Measurements from ENCODE around the gene USO1. TPM values are rescaled to one million over a fixed set of nuclear protein-coding genes. Genes with fewer than 3 reads are reported as not detected.

Gene USO1, protein sequence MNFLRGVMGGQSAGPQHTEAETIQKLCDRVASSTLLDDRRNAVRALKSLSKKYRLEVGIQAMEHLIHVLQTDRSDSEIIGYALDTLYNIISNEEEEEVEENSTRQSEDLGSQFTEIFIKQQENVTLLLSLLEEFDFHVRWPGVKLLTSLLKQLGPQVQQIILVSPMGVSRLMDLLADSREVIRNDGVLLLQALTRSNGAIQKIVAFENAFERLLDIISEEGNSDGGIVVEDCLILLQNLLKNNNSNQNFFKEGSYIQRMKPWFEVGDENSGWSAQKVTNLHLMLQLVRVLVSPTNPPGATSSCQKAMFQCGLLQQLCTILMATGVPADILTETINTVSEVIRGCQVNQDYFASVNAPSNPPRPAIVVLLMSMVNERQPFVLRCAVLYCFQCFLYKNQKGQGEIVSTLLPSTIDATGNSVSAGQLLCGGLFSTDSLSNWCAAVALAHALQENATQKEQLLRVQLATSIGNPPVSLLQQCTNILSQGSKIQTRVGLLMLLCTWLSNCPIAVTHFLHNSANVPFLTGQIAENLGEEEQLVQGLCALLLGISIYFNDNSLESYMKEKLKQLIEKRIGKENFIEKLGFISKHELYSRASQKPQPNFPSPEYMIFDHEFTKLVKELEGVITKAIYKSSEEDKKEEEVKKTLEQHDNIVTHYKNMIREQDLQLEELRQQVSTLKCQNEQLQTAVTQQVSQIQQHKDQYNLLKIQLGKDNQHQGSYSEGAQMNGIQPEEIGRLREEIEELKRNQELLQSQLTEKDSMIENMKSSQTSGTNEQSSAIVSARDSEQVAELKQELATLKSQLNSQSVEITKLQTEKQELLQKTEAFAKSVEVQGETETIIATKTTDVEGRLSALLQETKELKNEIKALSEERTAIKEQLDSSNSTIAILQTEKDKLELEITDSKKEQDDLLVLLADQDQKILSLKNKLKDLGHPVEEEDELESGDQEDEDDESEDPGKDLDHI
- total RNA-seq (10 to 100 TPM; 48.6 to 49.4 TPM), polyA plus RNA-seq (10 to 100 TPM; 31.9 to 35.4 TPM)

DNA sequence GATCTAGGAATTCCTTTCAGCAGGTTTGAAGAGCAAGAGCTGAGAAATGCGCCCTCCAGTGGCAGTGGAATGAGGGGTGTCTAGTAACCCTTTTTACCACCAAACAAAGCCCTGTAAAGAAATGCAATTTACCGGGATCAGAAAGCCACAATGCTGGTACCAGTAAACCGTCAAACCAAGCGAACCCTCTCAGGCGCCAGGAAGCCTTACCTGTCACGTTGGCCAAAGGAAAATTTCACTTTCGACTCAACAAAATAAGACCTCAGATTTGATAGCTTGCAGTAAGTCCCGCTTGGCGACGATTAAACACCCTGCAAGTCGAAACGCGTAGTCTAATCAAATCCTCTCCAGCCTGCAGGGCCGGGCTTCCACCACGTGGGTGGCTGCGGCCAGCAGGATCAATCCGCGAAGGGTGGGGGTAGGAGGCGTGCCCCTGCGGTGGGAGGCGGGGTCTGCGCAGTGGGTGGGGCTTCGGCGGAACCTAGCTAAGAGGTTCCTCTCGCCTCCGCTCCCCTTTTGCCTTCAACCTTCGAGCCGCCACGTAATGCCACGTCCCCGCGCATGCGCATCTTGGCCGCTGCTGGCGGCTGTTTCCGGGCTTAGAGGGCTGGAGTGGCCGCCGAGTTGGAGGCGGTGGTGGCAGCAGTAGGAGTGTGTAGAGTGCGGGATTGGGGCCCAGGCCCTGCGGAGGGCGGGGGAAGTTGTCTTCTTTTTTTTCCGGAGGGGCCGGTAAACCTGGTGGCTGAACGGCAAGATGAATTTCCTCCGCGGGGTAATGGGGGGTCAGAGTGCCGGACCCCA lies at the start of gene USO1:
Gene USO1, plus strand, starts transcription at position 512 of the 801 bp plus-strand sequence. Its CDS starts 243 bp downstream, at position 755.
- intact Hi-C loops (cut with micrococcal nuclease), result loop anchor here (1.0 to 5.0 kb wide), 7 partner anchors 15 to 1353 kb away; partner anchors contain the start of genes CCNI, CDKL2, G3BP2 and RCHY1
- Histone ChIP-seq H3K27me3 (ENCODE audit: insufficient read depth, low read length) (no peaks in the 10 kb centered on the region), H3K9me3 (ENCODE audit: control insufficient read depth in 1 of 2, low read length in 2 of 2) (no peaks in the 10 kb centered on the region), H3K4me3 (ENCODE audit: low read length in 2 of 2) (peak within 1 kb of the TSS; percentile 91 to 93), H3K36me3 (ENCODE audit: insufficient read depth, low read length) (no peaks in the 10 kb centered on the region), H3K4me1 (ENCODE audit: insufficient read depth, low read length) (peaks cover 52% of the 10 kb centered on the region), H3K27ac (ENCODE audit: low read depth, low read length) (peak within 1 kb of the TSS; percentile 86)
- Mint-ChIP-seq H3K36me3 (peaks cover 0 to 12% of the 10 kb centered on the region in 2 donors), H3K9me3 (peaks cover 0 to 2% (median 0%) of the 10 kb centered on the region in 8 donors), H3K4me3 (peak within 1 kb of the TSS; percentile 97 to 100 (median 100)), H3K27ac (peak within 1 kb of the TSS; percentile 98 to 100 (median 99)), H3K4me1 (peaks cover 33 to 64% (median 49%) of the 10 kb centered on the region in 4 donors), H3K27me3 (no peaks in the 10 kb centered on the region)
- DNase-seq, result peak; percentile 99
- POLR2A ChIA-PET (ENCODE audit: partially characterized antibody), result interaction anchor here (0.8 to 4.6 kb wide), 29 partner anchors 8 to 1326 kb away, joined by 3 to 163 read pairs (median 4); partner anchors contain the start of genes AREG, CDKL2, G3BP2 and NAAA
- CTCF ChIA-PET (ENCODE audit: partially characterized antibody), result interaction anchor here (0.6 to 3.2 kb wide), 25 partner anchors 8 to 209 kb away, joined by 3 to 68 read pairs (median 5); partner anchors contain the start of genes CDKL2, G3BP2, RCHY1 and THAP6

DNA sequence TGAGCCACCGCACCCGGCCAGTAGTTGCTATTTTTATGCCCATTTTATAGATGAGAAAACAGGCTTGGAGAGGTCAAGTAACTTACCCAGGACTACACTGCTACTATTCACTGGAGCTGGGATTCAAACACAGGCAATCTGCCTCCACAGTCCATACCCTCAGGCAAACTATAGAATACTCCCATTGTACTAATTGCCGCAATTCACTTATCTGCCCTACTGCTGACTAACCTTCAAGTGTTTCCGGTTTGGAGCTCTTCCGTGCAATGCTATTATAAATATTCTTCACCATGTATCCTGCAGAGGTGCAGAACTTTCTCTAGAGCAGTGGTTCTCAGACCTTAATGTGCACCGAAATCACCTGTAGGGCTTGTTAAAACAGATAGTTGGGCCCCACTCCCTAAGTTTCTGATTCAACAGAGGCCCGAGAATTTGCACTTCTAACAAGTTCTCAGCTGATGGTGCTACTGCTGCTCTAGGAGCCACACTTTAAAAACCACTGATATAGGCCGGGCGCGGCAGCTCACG lies 49.3 kb upstream of the USO1 start:
- H3K27me3 ChIP-seq (ENCODE audit: insufficient read depth, low read length), result no peaks in the 10 kb centered on the region
- DNase-seq, result no peak
- no peaks in the 10 kb centered on the region for H3K9me3 Mint-ChIP-seq
- ChIA-PET POLR2A (ENCODE audit: partially characterized antibody) (interaction anchor here (1.2 to 8.9 kb wide), 4 partner anchors 9 to 161 kb away, joined by 3 to 163 read pairs (median 7); partner anchors contain the start of genes RCHY1, THAP6 and USO1), CTCF (ENCODE audit: partially characterized antibody) (interaction anchor here (7.2 kb wide), 1 partner anchor 48 kb away, joined by 68 read pairs; the partner anchor contains the start of gene USO1)
- H3K36me3 ChIP-seq (ENCODE audit: insufficient read depth, low read length), result no peaks in the 10 kb centered on the region
- H3K36me3 Mint-ChIP-seq, result peaks cover 0 to 28% of the 10 kb centered on the region in 2 donors
- no peaks in the 10 kb centered on the region for H3K9me3 ChIP-seq (ENCODE audit: control insufficient read depth in 1 of 2, low read length in 2 of 2)
- H3K4me1 Mint-ChIP-seq, result peaks cover 19 to 43% (median 25%) of the 10 kb centered on the region in 4 donors
- no peaks in the 10 kb centered on the region for H3K27me3 Mint-ChIP-seq
- peak overlapping the region in 5 of 7 donors; percentile 15 to 72 (median 36) for H3K27ac Mint-ChIP-seq
- no peak overlapping the region for H3K27ac ChIP-seq (ENCODE audit: low read depth, low read length)
- H3K4me3 Mint-ChIP-seq, result peak overlapping the region in 1 of 8 donors; percentile 18
- H3K4me1 ChIP-seq (ENCODE audit: insufficient read depth, low read length), result peaks cover 28% of the 10 kb centered on the region
- intact Hi-C loops (cut with micrococcal nuclease), result loop anchor here (10.0 kb wide), 1 partner anchor 1230 kb away; the partner anchor contains the start of gene AREG
- no peak overlapping the region for H3K4me3 ChIP-seq (ENCODE audit: low read length in 2 of 2)

DNA sequence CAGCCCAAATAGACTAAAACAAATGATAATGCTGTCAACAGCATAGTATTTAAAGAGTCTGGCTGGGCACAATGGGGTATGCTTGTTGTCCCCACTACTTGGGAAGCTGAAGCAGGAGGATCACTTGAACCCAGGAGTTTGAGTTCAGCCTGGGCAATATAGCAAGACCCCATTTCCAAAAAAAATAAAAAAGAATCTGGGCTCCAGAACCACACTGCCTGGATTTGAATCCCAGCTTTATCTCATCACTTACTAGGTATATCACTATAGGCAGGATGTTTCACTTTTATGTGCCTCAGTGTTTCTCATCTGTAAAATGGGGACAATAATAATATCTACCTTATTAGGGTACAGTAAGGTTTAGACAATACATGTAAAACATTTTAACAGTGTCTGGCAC lies 45.9 kb upstream of the USO1 start:
- Mint-ChIP-seq H3K27ac (no peak overlapping the region), H3K4me3 (no peak overlapping the region), H3K4me1 (peaks cover 10 to 25% (median 17%) of the 10 kb centered on the region in 4 donors), H3K36me3 (peaks cover 0 to 3% of the 10 kb centered on the region in 2 donors), H3K9me3 (no peaks in the 10 kb centered on the region), H3K27me3 (no peaks in the 10 kb centered on the region)
- Histone ChIP-seq H3K27me3 (ENCODE audit: insufficient read depth, low read length) (no peaks in the 10 kb centered on the region), H3K9me3 (ENCODE audit: control insufficient read depth in 1 of 2, low read length in 2 of 2) (no peaks in the 10 kb centered on the region), H3K4me1 (ENCODE audit: insufficient read depth, low read length) (peaks cover 12% of the 10 kb centered on the region), H3K27ac (ENCODE audit: low read depth, low read length) (no peak overlapping the region), H3K36me3 (ENCODE audit: insufficient read depth, low read length) (no peaks in the 10 kb centered on the region), H3K4me3 (ENCODE audit: low read length in 2 of 2) (no peak overlapping the region)
- ChIA-PET CTCF (ENCODE audit: partially characterized antibody) (no interaction called here), POLR2A (ENCODE audit: partially characterized antibody) (interaction anchor here (1.0 kb wide), 1 partner anchor 46 kb away, joined by 3 read pairs; the partner anchor contains the start of gene USO1)
- intact Hi-C loops (cut with micrococcal nuclease), result loop anchor here (10.0 kb wide), 1 partner anchor 1234 kb away; the partner anchor contains the start of gene AREG
- DNase-seq, result no peak

DNA sequence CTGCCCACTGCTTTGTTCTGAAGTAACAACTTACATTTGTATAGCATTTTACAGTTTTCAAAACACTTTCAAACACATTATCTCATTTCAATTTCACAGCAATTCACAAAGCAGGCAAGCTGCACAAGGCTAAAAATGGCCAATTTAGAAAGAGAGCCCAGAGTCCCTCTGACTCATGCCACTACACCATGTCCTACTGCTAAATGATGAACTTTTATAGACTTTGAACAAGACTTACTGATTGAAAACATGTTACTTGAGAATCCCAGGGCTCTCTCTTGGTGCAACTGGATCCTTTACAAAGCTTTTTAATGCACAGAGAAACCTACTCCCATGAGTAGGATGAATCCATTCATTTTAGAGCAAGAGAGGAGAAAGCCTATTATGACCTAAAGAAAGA lies 45.4 kb upstream of the USO1 start:
- H3K27ac ChIP-seq (ENCODE audit: low read depth, low read length), result no peak overlapping the region
- H3K27me3 ChIP-seq (ENCODE audit: insufficient read depth, low read length), result no peaks in the 10 kb centered on the region
- Mint-ChIP-seq H3K27ac (no peak overlapping the region), H3K36me3 (no peaks in the 10 kb centered on the region), H3K27me3 (no peaks in the 10 kb centered on the region), H3K4me1 (peaks cover 8 to 24% (median 15%) of the 10 kb centered on the region in 4 donors), H3K4me3 (no peak overlapping the region), H3K9me3 (no peaks in the 10 kb centered on the region)
- H3K36me3 ChIP-seq (ENCODE audit: insufficient read depth, low read length), result no peaks in the 10 kb centered on the region
- DNase-seq, result no peak
- no peaks in the 10 kb centered on the region for H3K9me3 ChIP-seq (ENCODE audit: control insufficient read depth in 1 of 2, low read length in 2 of 2)
- intact Hi-C loops (cut with micrococcal nuclease), result loop anchor here (10.0 kb wide), 1 partner anchor 1234 kb away; the partner anchor contains the start of gene AREG
- peaks cover 9% of the 10 kb centered on the region for H3K4me1 ChIP-seq (ENCODE audit: insufficient read depth, low read length)
- ChIA-PET POLR2A (ENCODE audit: partially characterized antibody) (no interaction called here), CTCF (ENCODE audit: partially characterized antibody) (no interaction called here)
- no peak overlapping the region for H3K4me3 ChIP-seq (ENCODE audit: low read length in 2 of 2)

DNA sequence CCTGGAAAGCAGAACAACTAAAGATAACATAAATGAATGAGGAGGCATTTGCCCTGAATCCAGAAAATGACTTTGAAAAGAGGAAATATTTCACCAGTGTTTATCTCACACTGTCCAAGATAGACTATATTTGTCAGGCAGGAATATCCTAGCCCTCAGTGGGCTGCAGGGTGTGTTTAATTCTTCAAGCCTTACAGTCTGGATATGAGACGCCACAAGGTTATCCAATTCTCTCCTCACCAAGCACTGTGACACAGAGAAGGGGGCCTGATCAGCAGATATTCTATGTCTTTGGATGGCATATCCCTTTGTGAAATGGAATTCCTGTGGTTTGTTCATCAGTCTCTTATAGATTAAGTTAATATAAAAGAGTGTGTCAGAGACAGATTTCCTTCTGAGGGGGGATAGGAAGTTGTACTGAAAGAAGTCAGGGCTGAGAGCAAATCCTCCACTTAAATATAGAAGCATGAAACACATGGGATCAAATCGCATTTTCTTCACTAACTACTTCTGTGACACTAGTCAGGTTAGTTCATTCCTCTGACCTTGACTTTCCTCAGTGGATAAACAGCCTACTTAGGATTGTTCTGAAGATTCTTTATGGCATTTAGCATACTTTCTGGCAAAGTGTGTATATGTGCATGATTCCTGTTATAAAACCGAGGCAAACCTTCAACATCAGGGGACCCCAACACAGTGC lies 44.4 kb upstream of the USO1 start:
- no peaks in the 10 kb centered on the region for H3K27me3 ChIP-seq (ENCODE audit: insufficient read depth, low read length)
- no peak for DNase-seq
- CTCF ChIA-PET (ENCODE audit: partially characterized antibody), result no interaction called here
- Mint-ChIP-seq H3K4me3 (no peak overlapping the region), H3K27ac (no peak overlapping the region), H3K4me1 (peaks cover 6 to 20% (median 12%) of the 10 kb centered on the region in 4 donors), H3K9me3 (no peaks in the 10 kb centered on the region), H3K36me3 (no peaks in the 10 kb centered on the region), H3K27me3 (no peaks in the 10 kb centered on the region)
- no peaks in the 10 kb centered on the region for H3K36me3 ChIP-seq (ENCODE audit: insufficient read depth, low read length)
- H3K9me3 ChIP-seq (ENCODE audit: control insufficient read depth in 1 of 2, low read length in 2 of 2), result no peaks in the 10 kb centered on the region
- POLR2A ChIA-PET (ENCODE audit: partially characterized antibody), result no interaction called here
- intact Hi-C loops (cut with micrococcal nuclease), result loop anchor here (10.0 kb wide), 1 partner anchor 1235 kb away; the partner anchor contains the start of gene AREG
- H3K4me3 ChIP-seq (ENCODE audit: low read length in 2 of 2), result no peak overlapping the region
- no peak overlapping the region for H3K27ac ChIP-seq (ENCODE audit: low read depth, low read length)
- peaks cover 4% of the 10 kb centered on the region for H3K4me1 ChIP-seq (ENCODE audit: insufficient read depth, low read length)

Measured in CD4-positive, alpha-beta memory T cell (primary cell).